Measurements from ENCODE around the gene UNC45A. TPM values are rescaled to one million over a fixed set of nuclear protein-coding genes. Genes with fewer than 3 reads are reported as not detected.
A peak's percentile ranks its signal among the peaks of the same experiment; 100 is the strongest.

Gene UNC45A
- total and polyA plus RNA-seq, 2 of the 13 experiments (the other 11 are each of a cell fraction or from before 2014, with no cell fraction given): 33.8 to 39.7 TPM

GRCh38 chr15:90931828-90932659 lies 3.0 kb upstream of the UNC45A start, which contains the start of gene HDDC3 (continued):
- TF ChIP-seq CSRNP2 (CRISPR knock-in tag; conservative IDR thresholded peaks at IDR 0.05; ENCODE audit: low read depth) (no peak), THAP11 (CRISPR knock-in tag; IDR thresholded peaks at IDR 0.05) (peak; percentile 82), GTF2F1 (IDR thresholded peaks at IDR 0.05; ENCODE audit: low read length) (no peak), FOXJ3 (CRISPR knock-in tag; IDR thresholded peaks at IDR 0.05; ENCODE audit: borderline replicate concordance) (no peak), HNRNPUL1 (IDR thresholded peaks at IDR 0.05; ENCODE audit: low read depth, low read length) (no peak), ZNF788 (CRISPR knock-in tag; IDR thresholded peaks at IDR 0.05; ENCODE audit: borderline replicate concordance) (peak; percentile 89), KDM5A (IDR thresholded peaks at IDR 0.05; ENCODE audit: borderline replicate concordance, low read length) (peak; percentile 80; the same call in 1 of the 2 replicates), NAIF1 (CRISPR knock-in tag; IDR thresholded peaks at IDR 0.05; ENCODE audit: borderline replicate concordance) (no peak), NR2F2 (IDR thresholded peaks at IDR 0.05; ENCODE audit: borderline replicate concordance, low read depth) (no peak; the same call in 1 of the 2 replicates), E2F2 (CRISPR knock-in tag; IDR thresholded peaks at IDR 0.05; ENCODE audit: borderline replicate concordance) (no peak), ELF1 (CRISPR knock-in tag; IDR thresholded peaks at IDR 0.05) (peak; percentile 65), ZNF619 (CRISPR knock-in tag; IDR thresholded peaks at IDR 0.05) (0 out of 2 replicates have a peak, but pooled peaks have one; percentile 39), ZFY (CRISPR knock-in tag; IDR thresholded peaks at IDR 0.05) (peak; percentile 91), SOX5 (CRISPR knock-in tag; IDR thresholded peaks at IDR 0.05; ENCODE audit: borderline replicate concordance) (no peak; the same call in 1 of the 2 replicates), DMAP1 (CRISPR knock-in tag; IDR thresholded peaks at IDR 0.05) (peak; percentile 64; the same call in 1 of the 2 replicates), ZNF337 (CRISPR knock-in tag; IDR thresholded peaks at IDR 0.05; ENCODE audit: borderline replicate concordance, low read depth) (0 out of 2 replicates have a peak, but pooled peaks have one; percentile 54), BRD4 (CRISPR knock-in tag; IDR thresholded peaks at IDR 0.05) (no peak; the same call in 1 of the 2 replicates)
- TF ChIP-seq, protein P1, sequence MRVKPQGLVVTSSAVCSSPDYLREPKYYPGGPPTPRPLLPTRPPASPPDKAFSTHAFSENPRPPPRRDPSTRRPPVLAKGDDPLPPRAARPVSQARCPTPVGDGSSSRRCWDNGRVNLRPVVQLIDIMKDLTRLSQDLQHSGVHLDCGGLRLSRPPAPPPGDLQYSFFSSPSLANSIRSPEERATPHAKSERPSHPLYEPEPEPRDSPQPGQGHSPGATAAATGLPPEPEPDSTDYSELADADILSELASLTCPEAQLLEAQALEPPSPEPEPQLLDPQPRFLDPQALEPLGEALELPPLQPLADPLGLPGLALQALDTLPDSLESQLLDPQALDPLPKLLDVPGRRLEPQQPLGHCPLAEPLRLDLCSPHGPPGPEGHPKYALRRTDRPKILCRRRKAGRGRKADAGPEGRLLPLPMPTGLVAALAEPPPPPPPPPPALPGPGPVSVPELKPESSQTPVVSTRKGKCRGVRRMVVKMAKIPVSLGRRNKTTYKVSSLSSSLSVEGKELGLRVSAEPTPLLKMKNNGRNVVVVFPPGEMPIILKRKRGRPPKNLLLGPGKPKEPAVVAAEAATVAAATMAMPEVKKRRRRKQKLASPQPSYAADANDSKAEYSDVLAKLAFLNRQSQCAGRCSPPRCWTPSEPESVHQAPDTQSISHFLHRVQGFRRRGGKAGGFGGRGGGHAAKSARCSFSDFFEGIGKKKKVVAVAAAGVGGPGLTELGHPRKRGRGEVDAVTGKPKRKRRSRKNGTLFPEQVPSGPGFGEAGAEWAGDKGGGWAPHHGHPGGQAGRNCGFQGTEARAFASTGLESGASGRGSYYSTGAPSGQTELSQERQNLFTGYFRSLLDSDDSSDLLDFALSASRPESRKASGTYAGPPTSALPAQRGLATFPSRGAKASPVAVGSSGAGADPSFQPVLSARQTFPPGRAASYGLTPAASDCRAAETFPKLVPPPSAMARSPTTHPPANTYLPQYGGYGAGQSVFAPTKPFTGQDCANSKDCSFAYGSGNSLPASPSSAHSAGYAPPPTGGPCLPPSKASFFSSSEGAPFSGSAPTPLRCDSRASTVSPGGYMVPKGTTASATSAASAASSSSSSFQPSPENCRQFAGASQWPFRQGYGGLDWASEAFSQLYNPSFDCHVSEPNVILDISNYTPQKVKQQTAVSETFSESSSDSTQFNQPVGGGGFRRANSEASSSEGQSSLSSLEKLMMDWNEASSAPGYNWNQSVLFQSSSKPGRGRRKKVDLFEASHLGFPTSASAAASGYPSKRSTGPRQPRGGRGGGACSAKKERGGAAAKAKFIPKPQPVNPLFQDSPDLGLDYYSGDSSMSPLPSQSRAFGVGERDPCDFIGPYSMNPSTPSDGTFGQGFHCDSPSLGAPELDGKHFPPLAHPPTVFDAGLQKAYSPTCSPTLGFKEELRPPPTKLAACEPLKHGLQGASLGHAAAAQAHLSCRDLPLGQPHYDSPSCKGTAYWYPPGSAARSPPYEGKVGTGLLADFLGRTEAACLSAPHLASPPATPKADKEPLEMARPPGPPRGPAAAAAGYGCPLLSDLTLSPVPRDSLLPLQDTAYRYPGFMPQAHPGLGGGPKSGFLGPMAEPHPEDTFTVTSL (CRISPR knock-in tag; IDR thresholded peaks at IDR 0.05; ENCODE audit: borderline replicate concordance): peak; percentile 53; the same call in 1 of the 2 replicates
- TF ChIP-seq, protein P2, sequence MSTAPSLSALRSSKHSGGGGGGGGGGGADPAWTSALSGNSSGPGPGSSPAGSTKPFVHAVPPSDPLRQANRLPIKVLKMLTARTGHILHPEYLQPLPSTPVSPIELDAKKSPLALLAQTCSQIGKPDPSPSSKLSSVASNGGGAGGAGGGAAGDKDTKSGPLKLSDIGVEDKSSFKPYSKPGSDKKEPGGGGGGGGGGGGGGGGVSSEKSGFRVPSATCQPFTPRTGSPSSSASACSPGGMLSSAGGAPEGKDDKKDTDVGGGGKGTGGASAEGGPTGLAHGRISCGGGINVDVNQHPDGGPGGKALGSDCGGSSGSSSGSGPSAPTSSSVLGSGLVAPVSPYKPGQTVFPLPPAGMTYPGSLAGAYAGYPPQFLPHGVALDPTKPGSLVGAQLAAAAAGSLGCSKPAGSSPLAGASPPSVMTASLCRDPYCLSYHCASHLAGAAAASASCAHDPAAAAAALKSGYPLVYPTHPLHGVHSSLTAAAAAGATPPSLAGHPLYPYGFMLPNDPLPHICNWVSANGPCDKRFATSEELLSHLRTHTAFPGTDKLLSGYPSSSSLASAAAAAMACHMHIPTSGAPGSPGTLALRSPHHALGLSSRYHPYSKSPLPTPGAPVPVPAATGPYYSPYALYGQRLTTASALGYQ (CRISPR knock-in tag; IDR thresholded peaks at IDR 0.05): peak; percentile 79

Measured in HepG2 (cell line).